Jurkat, Clone E6-1 (cell line): ENCODE data around the gene ARVCF.

Experiments
- DNase-seq: peaks from one replicate; pipeline ENCODE4 v3.0.0-alpha.2; 2011; ENCODE audit warnings: low read depth, low spot score
- H3K4me3 ChIP-seq: 2 replicates; pipeline ENCODE4 v1.5.1; 2011; ENCODE audit warnings: mild to moderate bottlenecking, low read length, control low read depth, moderate library complexity

Gene ARVCF

DNA sequence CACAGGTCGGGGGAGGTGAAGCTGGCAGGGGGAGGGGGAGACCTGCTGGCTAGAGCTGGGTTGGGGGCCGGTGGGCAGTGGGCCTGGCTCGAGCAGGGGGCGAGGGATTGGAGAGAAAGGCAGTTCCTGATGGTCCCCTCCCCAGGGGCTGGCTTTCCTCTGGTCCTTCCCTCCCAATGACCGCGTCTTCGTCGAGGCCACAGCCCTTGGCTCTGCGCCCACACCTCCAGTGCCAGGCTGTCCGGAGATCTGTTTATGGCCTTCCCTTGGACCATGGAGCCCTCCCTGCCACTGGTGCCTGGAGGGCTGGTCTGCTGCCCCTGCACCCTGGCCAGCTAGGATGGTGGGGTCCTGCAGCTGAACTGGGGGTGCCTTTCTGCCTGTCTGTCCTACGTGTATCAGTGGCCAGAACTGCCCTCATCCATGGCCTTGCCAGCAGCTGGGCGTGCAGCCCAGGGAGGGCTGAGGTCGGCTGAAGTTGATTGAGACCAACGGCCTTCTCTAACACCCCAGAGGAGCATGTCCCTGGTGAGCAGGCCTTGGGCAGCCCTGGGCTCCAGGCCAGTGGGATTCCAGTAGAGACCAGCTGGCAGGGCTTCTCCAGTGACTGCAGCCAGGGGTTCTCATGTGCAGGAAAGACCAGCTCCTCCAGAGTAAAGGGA, 16.6 kb upstream of the ARVCF start:
- DNase-seq, result no peak
- no peak overlapping the region for H3K4me3 ChIP-seq

DNA sequence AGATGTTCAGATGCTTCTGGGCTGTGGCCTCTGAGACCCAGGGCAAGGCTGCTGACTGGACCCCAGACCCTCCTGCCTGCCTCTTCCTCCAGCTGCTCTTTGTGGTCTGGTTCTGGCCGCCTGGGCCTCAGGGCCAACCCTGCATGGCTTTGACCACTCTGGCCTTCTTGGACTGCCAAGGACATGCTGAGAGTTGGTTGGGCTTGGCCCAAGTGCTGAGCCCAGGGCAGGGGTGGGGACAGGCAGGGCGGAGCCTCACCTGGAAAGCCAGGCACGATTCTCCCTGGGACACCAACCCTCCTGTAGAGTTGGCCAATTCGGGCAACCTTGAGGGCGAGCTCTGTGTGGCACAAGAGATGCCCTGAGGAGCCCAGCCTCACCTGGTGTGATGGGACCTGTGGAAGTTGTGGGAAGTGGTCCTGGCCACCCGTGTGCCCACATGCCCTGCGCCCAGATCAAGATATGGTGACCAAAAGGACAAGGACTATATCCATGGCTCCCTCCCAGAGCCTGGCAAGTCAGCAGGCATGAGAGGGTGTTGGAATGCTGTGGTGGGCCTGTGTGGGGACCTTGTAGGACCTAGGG, 15.9 kb upstream of the ARVCF start:
- no peak for DNase-seq
- no peak overlapping the region for H3K4me3 ChIP-seq

- DNase-seq, result no peak
- no peak overlapping the region for H3K4me3 ChIP-seq
Measured at GRCh38 chr22:20031732-20032406, 15.2 kb upstream of the ARVCF start.

DNA sequence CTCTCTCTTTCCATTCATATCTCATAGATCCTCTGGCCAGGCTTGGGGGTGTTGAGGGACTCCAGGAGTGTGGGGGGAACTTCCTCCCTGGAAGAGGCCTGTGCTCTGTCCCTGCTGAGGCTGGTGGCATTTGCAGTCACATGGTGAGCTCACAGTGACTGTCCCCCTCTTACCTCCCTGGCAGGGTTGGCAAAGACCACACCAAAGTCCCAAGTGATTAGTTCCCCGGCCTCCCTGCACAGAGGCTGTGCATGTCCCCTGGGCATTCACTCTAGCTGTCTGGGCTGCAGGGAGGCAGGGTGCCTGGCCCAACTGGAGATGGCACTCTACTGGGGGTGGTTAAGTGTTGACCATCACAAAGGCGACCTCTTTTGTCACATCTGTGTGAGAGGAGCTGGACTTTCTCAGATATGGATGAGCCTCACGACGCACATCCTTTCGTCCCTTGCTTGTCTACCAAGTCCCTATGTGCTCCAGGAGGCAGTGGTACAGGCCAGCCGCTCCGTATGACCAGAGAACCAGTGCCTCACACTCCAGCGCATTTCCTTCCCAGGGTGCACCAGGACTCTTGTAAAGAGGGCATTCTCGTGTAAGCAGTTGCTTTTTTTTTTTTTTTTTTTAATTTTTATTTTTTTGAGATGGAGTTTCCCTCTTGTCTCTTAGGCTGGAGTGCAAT, 13.1 kb upstream of the ARVCF start:
- H3K4me3 ChIP-seq, result no peak overlapping the region
- DNase-seq, result no peak

GRCh38 chr22:20028855-20029549, 12.4 kb upstream of the ARVCF start:
- no peak overlapping the region for H3K4me3 ChIP-seq
- DNase-seq, result no peak

DNA sequence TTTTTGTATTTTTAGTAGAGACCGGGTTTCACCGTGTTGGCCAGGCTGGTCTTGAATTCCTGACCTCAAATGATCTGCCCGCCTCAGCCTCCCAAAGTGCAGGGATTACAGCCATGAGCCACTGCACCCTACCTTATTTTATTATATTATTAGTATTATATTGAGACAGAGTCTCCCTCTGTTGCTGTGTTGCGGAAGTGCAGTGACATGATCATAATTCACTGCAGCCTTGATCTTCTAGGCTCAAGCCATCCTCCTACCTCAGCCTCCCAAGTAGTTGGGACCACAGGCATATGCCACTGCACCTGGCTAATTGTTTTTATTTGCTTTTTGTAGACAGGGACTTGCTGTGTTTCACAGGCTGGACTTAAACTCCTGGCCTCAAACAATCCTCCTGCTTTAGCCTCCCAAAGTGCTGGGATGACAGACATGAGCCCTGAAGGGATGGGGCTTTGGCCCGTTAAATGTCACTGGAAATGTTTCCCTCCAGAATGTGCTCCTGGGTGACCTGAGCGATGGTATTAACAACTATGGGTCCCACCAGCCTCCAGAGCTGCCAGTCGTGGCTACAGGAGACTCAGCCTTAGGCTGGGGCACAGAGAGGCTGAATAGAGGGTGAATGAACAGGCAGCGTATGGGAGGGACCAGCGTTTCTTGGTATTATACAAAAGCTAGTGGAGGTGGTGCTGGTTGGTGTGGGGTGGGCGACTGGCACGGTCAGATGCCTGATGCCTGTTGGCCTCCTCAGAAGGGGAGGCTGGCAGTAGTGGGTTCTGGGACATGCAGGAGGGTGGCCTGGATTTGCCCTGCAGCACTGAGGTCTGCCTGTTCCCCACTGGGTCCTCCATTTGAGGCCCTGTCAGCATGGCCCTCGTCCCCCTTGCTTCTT, 11.6 kb upstream of the ARVCF start:
- no peak overlapping the region for H3K4me3 ChIP-seq
- no peak for DNase-seq

- no peak for DNase-seq
- no peak overlapping the region for H3K4me3 ChIP-seq
Measured at GRCh38 chr22:20026996-20027601, 10.5 kb upstream of the ARVCF start.

GRCh38 chr22:20026204-20026908, 9.7 kb upstream of the ARVCF start:
- no peak for DNase-seq

GRCh38 chr22:20025401-20026203, 9.0 kb upstream of the ARVCF start:
- DNase-seq, result no peak
- H3K4me3 ChIP-seq, result no peak overlapping the region

More at GRCh38 chr22:20026204-20026908, 9.7 kb upstream of the ARVCF start:
- no peak overlapping the region for H3K4me3 ChIP-seq

DNA sequence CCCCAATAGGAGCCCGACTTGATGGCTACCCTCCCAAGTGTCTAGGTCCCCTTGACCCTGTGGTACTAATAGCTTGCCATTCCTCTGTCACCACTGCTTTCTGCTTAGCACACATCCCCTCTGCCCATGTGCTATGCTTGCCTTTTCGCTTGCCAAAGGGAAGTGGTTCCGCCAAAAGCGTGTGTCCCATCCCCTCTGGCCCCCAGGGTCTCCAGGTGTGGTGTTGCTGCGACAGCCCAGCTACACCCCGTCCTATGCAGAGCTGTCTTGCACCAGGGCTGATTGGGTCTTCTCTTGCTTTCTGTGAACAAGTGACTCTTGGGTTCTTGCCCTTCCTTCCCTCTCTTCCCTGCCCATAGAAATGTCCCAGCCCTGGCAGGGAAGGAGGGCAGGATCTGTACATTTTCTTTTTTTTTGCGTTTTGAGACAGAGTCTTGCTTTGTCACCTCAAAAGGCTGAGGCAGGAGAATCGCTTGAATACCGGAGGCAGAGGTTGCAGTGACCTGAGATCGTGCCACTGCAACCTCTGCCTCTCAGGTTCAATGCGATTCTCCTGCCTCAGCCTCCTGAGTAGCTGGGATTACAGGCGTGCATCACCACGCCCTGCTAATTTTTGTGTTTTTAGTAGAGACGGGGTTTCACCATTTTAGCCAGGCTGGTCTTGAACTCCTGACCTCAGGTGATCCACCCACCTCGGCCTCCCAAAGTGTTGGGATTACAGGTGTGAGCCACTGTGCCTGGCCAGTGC, 8.2 kb upstream of the ARVCF start:
- no peak for DNase-seq

DNA sequence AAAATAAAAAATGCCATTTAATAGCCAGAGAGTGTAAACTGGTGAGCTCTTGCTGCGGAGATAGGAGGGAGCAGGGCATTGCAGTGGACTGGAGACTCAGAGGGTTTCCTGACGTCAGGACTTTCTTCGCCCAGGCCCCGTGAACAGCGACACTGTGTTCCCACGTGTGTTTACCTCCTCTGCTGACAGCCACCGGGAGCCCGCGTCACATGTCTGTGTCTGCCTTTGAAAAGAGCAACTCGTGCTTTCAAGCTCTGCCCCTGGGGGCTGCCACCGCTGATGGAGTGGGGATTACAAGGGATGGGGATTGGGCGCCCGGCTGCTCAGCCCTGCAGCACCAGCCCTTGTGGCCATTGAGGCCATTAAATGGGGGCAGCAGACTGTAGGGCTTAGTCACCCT, 7.6 kb upstream of the ARVCF start:
- no peak overlapping the region for H3K4me3 ChIP-seq
- DNase-seq, result no peak

More for the DNA sequence above, 8.2 kb upstream of the ARVCF start:
- no peak overlapping the region for H3K4me3 ChIP-seq

DNA sequence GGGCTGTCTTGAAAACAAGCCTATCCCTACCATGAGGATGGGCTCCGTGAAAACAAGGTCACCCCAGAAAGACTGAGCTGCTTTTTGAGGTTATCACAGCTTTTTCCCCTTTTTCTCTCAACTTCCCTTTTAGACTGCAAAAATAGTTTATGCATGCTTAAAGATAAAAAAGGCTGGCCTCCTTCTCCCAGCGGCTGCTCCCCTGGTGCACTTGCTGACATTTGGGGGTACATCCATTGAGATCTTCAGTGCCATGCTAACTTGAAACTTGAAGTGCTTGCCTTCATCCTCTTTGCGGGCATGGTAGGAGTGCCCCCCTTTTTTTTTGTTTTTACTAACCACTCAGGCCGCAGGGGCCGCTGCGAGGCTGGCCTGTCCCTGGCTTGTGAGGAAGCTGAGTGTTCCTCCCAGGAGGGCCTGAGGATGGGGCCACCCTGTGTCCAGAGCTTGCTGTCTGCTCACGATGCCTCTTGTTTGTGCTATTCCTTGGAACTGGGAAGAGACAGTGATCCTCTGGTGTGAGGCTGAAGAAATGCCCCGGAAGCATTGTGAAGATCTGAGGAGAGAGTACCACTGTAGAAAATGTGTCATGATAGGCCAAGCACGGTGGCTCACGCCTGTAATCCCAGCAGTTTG, 6.5 kb upstream of the ARVCF start:
- DNase-seq, result no peak
- no peak overlapping the region for H3K4me3 ChIP-seq

- H3K4me3 ChIP-seq, result peak overlapping the region; percentile 91
- no peak for DNase-seq
Measured at GRCh38 chr22:20022231-20022977, 5.8 kb upstream of the ARVCF start.

DNA sequence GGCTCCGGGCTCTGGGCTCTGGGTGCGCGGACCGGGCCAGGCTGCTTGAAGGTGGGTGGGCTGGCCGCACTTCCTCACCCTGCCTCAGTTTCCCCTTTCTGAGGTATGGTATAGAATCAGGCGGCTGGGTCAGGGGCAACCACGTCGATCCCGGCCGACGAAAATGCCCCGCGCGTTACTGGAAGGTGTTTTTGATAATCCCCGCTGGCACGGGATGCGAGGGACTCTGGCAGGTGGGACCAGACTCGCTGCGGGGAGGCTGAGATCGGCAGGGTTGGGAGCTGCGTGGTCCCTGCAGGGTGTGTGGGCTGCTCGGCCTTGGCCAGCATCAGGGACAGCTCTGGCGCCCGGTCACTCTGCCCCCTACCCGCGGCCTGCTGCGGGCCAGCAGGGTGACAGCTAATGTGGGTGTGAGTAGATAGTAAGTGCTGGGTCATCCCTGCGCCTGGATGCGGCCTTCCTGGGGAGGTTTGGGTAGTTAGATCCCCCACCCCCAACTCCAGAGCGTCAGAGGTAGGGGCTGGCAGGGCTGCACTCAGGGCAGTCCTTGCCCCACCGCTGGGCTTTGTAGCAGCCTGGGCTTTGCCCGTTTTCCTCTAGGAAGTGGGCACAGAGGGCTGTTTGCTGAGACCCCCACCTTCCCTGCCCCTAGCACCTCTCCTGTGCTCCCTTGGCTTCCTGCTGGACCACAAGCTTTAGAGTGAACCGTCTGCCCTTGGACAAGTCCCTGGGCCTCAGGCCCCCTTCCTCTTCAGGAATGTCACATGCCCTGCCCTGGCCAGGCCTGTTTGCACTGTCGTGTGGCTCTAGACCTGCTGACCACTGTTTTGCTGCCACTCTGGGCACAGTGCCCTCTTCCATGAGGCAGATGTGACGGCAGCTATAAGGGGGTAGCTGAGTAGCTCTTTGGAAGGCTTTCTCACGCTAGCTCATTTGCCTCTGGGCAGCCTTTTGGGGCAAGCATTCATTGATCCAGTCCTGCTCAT, 4.9 kb upstream of the ARVCF start:
- H3K4me3 ChIP-seq, result peak overlapping the region; percentile 91
- no peak for DNase-seq
